Activated CD4-positive, alpha-beta T cell treated with anti-CD3 and anti-CD28 coated beads, Interleukin-2, amount 10 ng/mL, durations not matched to agents 24 days and 14 days (primary cell): ENCODE results near the gene DSTYK. TPM values are rescaled to one million over a fixed set of nuclear protein-coding genes. Genes with fewer than 3 reads are reported as not detected.
A peak's percentile ranks its signal among the peaks of the same experiment; 100 is the strongest.

ENCODE experiments used
- DNase-seq: peaks from one replicate; pipeline ENCODE4 v3.0.0; 2022
- H3K27ac Mint-ChIP-seq: one replicate; pipeline ENCODE4 v1.8.0; 2022; ENCODE audit warnings: mild to moderate bottlenecking, mixed read lengths
- H3K27me3 Mint-ChIP-seq: one replicate; pipeline ENCODE4 v1.8.0; 2022; ENCODE audit warnings: mixed read lengths
- H3K36me3 Mint-ChIP-seq: one replicate; pipeline ENCODE4 v1.8.0; 2022; ENCODE audit warnings: low read depth, mild to moderate bottlenecking, mixed read lengths
- H3K4me1 Mint-ChIP-seq: one replicate; pipeline ENCODE4 v1.8.0; 2021; ENCODE audit warnings: mixed read lengths
- H3K4me3 Mint-ChIP-seq: one replicate; pipeline ENCODE4 v1.8.0; 2022; ENCODE audit warnings: mild to moderate bottlenecking, moderate library complexity, mixed read lengths
- H3K9me3 Mint-ChIP-seq: one replicate; pipeline ENCODE4 v1.8.0; 2021; ENCODE audit warnings: mixed read lengths
- intact Hi-C: fragments of 100-400 bp; cut with micrococcal nuclease; formaldehyde crosslinking; loops from one replicate; pipeline ENCODE4 v1.15.1; 2023
- total RNA-seq: library from RNA; stranded (reverse); gene quantifications from 2 replicates; pipeline ENCODE4 v1.2.3, GENCODE V29; 2022

Gene DSTYK
- total RNA-seq, 1 donor from 2014 or later = 27.6 TPM

GRCh38 chr1:205141236-205142101 is 70.0 kb downstream of the DSTYK start:
- H3K27ac Mint-ChIP-seq = no peak overlapping the region
- no peaks in the 10 kb centered on the region for H3K9me3 Mint-ChIP-seq
- DNase-seq = peak; percentile 92
- peaks cover 7% of the 10 kb centered on the region for H3K36me3 Mint-ChIP-seq
- intact Hi-C loops = loop anchor here (1.0 to 5.0 kb wide), 2 partner anchors 19 to 154 kb away; no protein-coding TSS in a partner anchor
- H3K4me1 Mint-ChIP-seq = peaks cover 6% of the 10 kb centered on the region
- no peak overlapping the region for H3K4me3 Mint-ChIP-seq
- H3K27me3 Mint-ChIP-seq = no peaks in the 10 kb centered on the region

GRCh38 chr1:205140113-205140512 is 71.4 kb downstream of the DSTYK start:
- Mint-ChIP-seq H3K4me1 (peaks cover 6% of the 10 kb centered on the region), H3K9me3 (no peaks in the 10 kb centered on the region), H3K27ac (no peak overlapping the region), H3K27me3 (no peaks in the 10 kb centered on the region), H3K36me3 (peaks cover 3% of the 10 kb centered on the region), H3K4me3 (no peak overlapping the region)
- intact Hi-C loops = loop anchor here (5.0 kb wide), 1 partner anchor 153 kb away; no protein-coding TSS in a partner anchor
- DNase-seq = no peak

- no peaks in the 10 kb centered on the region for H3K9me3 Mint-ChIP-seq
- H3K4me3 Mint-ChIP-seq = no peak overlapping the region
- H3K4me1 Mint-ChIP-seq = peaks cover 6% of the 10 kb centered on the region
- no peak overlapping the region for H3K27ac Mint-ChIP-seq
- intact Hi-C loops = no loop called here
- H3K36me3 Mint-ChIP-seq = peaks cover 3% of the 10 kb centered on the region
- no peak for DNase-seq
- H3K27me3 Mint-ChIP-seq = no peaks in the 10 kb centered on the region
Measured at GRCh38 chr1:205137901-205138300, 73.6 kb downstream of the DSTYK start.

GRCh38 chr1:205133287-205133686 is 78.2 kb downstream of the DSTYK start:
- H3K4me1 Mint-ChIP-seq = no peaks in the 10 kb centered on the region
- DNase-seq = no peak
- no peak overlapping the region for H3K27ac Mint-ChIP-seq
- H3K9me3 Mint-ChIP-seq = no peaks in the 10 kb centered on the region
- intact Hi-C loops = no loop called here
- no peaks in the 10 kb centered on the region for H3K27me3 Mint-ChIP-seq
- H3K4me3 Mint-ChIP-seq = no peak overlapping the region
- H3K36me3 Mint-ChIP-seq = no peaks in the 10 kb centered on the region

- Mint-ChIP-seq H3K4me1 (no peaks in the 10 kb centered on the region), H3K27me3 (no peaks in the 10 kb centered on the region), H3K9me3 (no peaks in the 10 kb centered on the region), H3K4me3 (no peak overlapping the region), H3K36me3 (no peaks in the 10 kb centered on the region), H3K27ac (no peak overlapping the region)
- DNase-seq = no peak
- intact Hi-C loops = no loop called here
Measured at GRCh38 chr1:205129447-205130029, 82.0 kb downstream of the DSTYK start.

- Mint-ChIP-seq H3K36me3 (no peaks in the 10 kb centered on the region), H3K4me3 (no peak overlapping the region), H3K27me3 (no peaks in the 10 kb centered on the region), H3K4me1 (no peaks in the 10 kb centered on the region), H3K9me3 (no peaks in the 10 kb centered on the region), H3K27ac (no peak overlapping the region)
- DNase-seq = no peak
- intact Hi-C loops = no loop called here
Measured at GRCh38 chr1:205128050-205128449, 83.5 kb downstream of the DSTYK start.

- no peak for DNase-seq
- Mint-ChIP-seq H3K27me3 (no peaks in the 10 kb centered on the region), H3K4me1 (peaks cover 2% of the 10 kb centered on the region), H3K27ac (no peak overlapping the region), H3K4me3 (no peak overlapping the region), H3K36me3 (no peaks in the 10 kb centered on the region), H3K9me3 (no peaks in the 10 kb centered on the region)
- intact Hi-C loops = no loop called here
Measured at GRCh38 chr1:205127646-205128045, 83.9 kb downstream of the DSTYK start.

- Mint-ChIP-seq H3K27ac (no peak overlapping the region), H3K36me3 (peaks cover 4% of the 10 kb centered on the region), H3K4me3 (no peak overlapping the region), H3K4me1 (peaks cover 25% of the 10 kb centered on the region), H3K27me3 (no peaks in the 10 kb centered on the region), H3K9me3 (no peaks in the 10 kb centered on the region)
- no peak for DNase-seq
- intact Hi-C loops = loop anchor here (5.0 kb wide), 1 partner anchor 1262 kb away; the partner anchor contains the start of gene SNRPE
Measured at GRCh38 chr1:205124726-205125125, 86.8 kb downstream of the DSTYK start.

GRCh38 chr1:205122489-205122882 is 89.0 kb downstream of the DSTYK start:
- H3K9me3 Mint-ChIP-seq = no peaks in the 10 kb centered on the region
- intact Hi-C loops = loop anchor here (1.0 to 5.0 kb wide), 7 partner anchors 19 to 1260 kb away; partner anchors contain the start of genes DSTYK and SNRPE

GRCh38 chr1:205121660-205122488 is 89.6 kb downstream of the DSTYK start, which contains the start of gene RBBP5:
TSS of gene RBBP5 (minus strand) at chr1:205121978. CDS start at chr1:205121873, 105 bp downstream.
- peaks cover 34% of the 10 kb centered on the region for H3K4me1 Mint-ChIP-seq
- H3K27ac Mint-ChIP-seq = peak within 1 kb of the TSS; percentile 98

More at GRCh38 chr1:205122489-205122882, 89.0 kb downstream of the DSTYK start:
- DNase-seq = no peak
- Mint-ChIP-seq H3K4me3 (peak overlapping the region; percentile 98), H3K4me1 (peaks cover 33% of the 10 kb centered on the region), H3K36me3 (peaks cover 13% of the 10 kb centered on the region), H3K27ac (peak overlapping the region; percentile 98), H3K27me3 (no peaks in the 10 kb centered on the region)

GRCh38 chr1:205118752-205119151 is 92.8 kb downstream of the DSTYK start:
- Mint-ChIP-seq H3K4me3 (no peak overlapping the region), H3K4me1 (peaks cover 38% of the 10 kb centered on the region)

More at GRCh38 chr1:205121660-205122488, 89.6 kb downstream of the DSTYK start, which contains the start of gene RBBP5:
- intact Hi-C loops = loop anchor here (1.0 to 5.0 kb wide), 7 partner anchors 19 to 1260 kb away; partner anchors contain the start of genes DSTYK and SNRPE
- Mint-ChIP-seq H3K27me3 (no peaks in the 10 kb centered on the region), H3K36me3 (peaks cover 14% of the 10 kb centered on the region), H3K9me3 (no peaks in the 10 kb centered on the region), H3K4me3 (peak within 1 kb of the TSS; percentile 98)
- DNase-seq = peak; percentile 98

GRCh38 chr1:205111354-205111753 is 100.1 kb downstream of the DSTYK start:
- no peak for DNase-seq
- H3K36me3 Mint-ChIP-seq = peaks cover 35% of the 10 kb centered on the region
- H3K9me3 Mint-ChIP-seq = no peaks in the 10 kb centered on the region
- no peaks in the 10 kb centered on the region for H3K27me3 Mint-ChIP-seq
- no peak overlapping the region for H3K4me3 Mint-ChIP-seq
- H3K27ac Mint-ChIP-seq = no peak overlapping the region
- peaks cover 10% of the 10 kb centered on the region for H3K4me1 Mint-ChIP-seq
- intact Hi-C loops = no loop called here

More at GRCh38 chr1:205118752-205119151, 92.8 kb downstream of the DSTYK start:
- Mint-ChIP-seq H3K27ac (no peak overlapping the region), H3K27me3 (no peaks in the 10 kb centered on the region), H3K36me3 (peaks cover 28% of the 10 kb centered on the region), H3K9me3 (no peaks in the 10 kb centered on the region)
- intact Hi-C loops = no loop called here
- DNase-seq = no peak

- Mint-ChIP-seq H3K27me3 (no peaks in the 10 kb centered on the region), H3K27ac (no peak overlapping the region), H3K36me3 (peaks cover 43% of the 10 kb centered on the region), H3K4me1 (peaks cover 9% of the 10 kb centered on the region), H3K4me3 (no peak overlapping the region), H3K9me3 (no peaks in the 10 kb centered on the region)
- intact Hi-C loops = no loop called here
- DNase-seq = no peak
Measured at GRCh38 chr1:205109711-205110110, 101.8 kb downstream of the DSTYK start.
